Measurements from ENCODE around the gene PIGL. TPM values are rescaled to one million over a fixed set of nuclear protein-coding genes. Genes with fewer than 3 reads are reported as not detected.

Gene PIGL
- total and polyA plus RNA-seq, 4 experiments from 2014 or later, result 8.1 to 71.1 (median 44.0) TPM

- POLR2A ChIA-PET (ENCODE audit: partially characterized antibody), result interaction anchor here (2.6 kb wide), 1 partner anchor 13 kb away, joined by 16 read pairs; no protein-coding TSS in a partner anchor
These were observed 55.3 kb downstream of the PIGL start for GRCh38 chr17:16272111-16272840.

GRCh38 chr17:16273499-16273898 lies 56.5 kb downstream of the PIGL start:
- H3K4me1 ChIP-seq (ENCODE audit: insufficient read depth, low read length), result peaks cover 16% of the 10 kb centered on the region
- intact Hi-C loops (cut with micrococcal nuclease), result no loop called here
- peaks cover under 1 to 31% of the 10 kb centered on the region in 2 donors for H3K36me3 Mint-ChIP-seq
- no peak overlapping the region for H3K4me3 Mint-ChIP-seq
- H3K4me3 ChIP-seq (ENCODE audit: low read length in 2 of 2), result no peak overlapping the region
- H3K27me3 Mint-ChIP-seq, result no peaks in the 10 kb centered on the region
- no peak for DNase-seq
- H3K27ac Mint-ChIP-seq, result peak overlapping the region in 1 of 7 donors; percentile 54
- CTCF ChIA-PET (ENCODE audit: partially characterized antibody), result interaction anchor here (0.9 to 1.4 kb wide), 5 partner anchors 11 to 179 kb away, joined by 3 to 4 read pairs (median 3); no protein-coding TSS in a partner anchor
- POLR2A ChIA-PET (ENCODE audit: partially characterized antibody), result interaction anchor here (0.6 to 2.6 kb wide), 2 partner anchors 12 to 43 kb away, joined by 3 to 16 read pairs; no protein-coding TSS in a partner anchor
- peaks cover 0 to 7% (median 0%) of the 10 kb centered on the region in 8 donors for H3K9me3 Mint-ChIP-seq
- H3K27me3 ChIP-seq (ENCODE audit: insufficient read depth, low read length), result no peaks in the 10 kb centered on the region
- no peaks in the 10 kb centered on the region for H3K9me3 ChIP-seq (ENCODE audit: control insufficient read depth in 1 of 2, low read length in 2 of 2)
- H3K36me3 ChIP-seq (ENCODE audit: insufficient read depth, low read length), result no peaks in the 10 kb centered on the region
- H3K4me1 Mint-ChIP-seq, result peaks cover 6 to 19% (median 11%) of the 10 kb centered on the region in 4 donors
- H3K27ac ChIP-seq (ENCODE audit: low read depth, low read length), result no peak overlapping the region

More at GRCh38 chr17:16272111-16272840, 55.3 kb downstream of the PIGL start:
- Mint-ChIP-seq H3K9me3 (peaks cover 0 to 7% (median 0%) of the 10 kb centered on the region in 8 donors), H3K4me3 (no peak overlapping the region), H3K27ac (no peak overlapping the region), H3K4me1 (peaks cover 15 to 31% (median 22%) of the 10 kb centered on the region in 4 donors), H3K27me3 (no peaks in the 10 kb centered on the region), H3K36me3 (peaks cover 0 to 30% of the 10 kb centered on the region in 2 donors)
- CTCF ChIA-PET (ENCODE audit: partially characterized antibody), result interaction anchor here (1.3 to 1.4 kb wide), 2 partner anchors 14 to 62 kb away, joined by 3 to 4 read pairs; no protein-coding TSS in a partner anchor
- Histone ChIP-seq H3K4me3 (ENCODE audit: low read length in 2 of 2) (no peak overlapping the region), H3K4me1 (ENCODE audit: insufficient read depth, low read length) (peaks cover 28% of the 10 kb centered on the region), H3K9me3 (ENCODE audit: control insufficient read depth in 1 of 2, low read length in 2 of 2) (no peaks in the 10 kb centered on the region), H3K36me3 (ENCODE audit: insufficient read depth, low read length) (no peaks in the 10 kb centered on the region), H3K27me3 (ENCODE audit: insufficient read depth, low read length) (no peaks in the 10 kb centered on the region), H3K27ac (ENCODE audit: low read depth, low read length) (no peak overlapping the region)
- intact Hi-C loops (cut with micrococcal nuclease), result no loop called here
- DNase-seq, result no peak

- no peaks in the 10 kb centered on the region for H3K36me3 ChIP-seq (ENCODE audit: insufficient read depth, low read length)
- no peaks in the 10 kb centered on the region for H3K27me3 Mint-ChIP-seq
- intact Hi-C loops (cut with micrococcal nuclease), result no loop called here
These were observed 56.9 kb downstream of the PIGL start for GRCh38 chr17:16273929-16274339.

GRCh38 chr17:16275024-16275423 lies 58.0 kb downstream of the PIGL start:
- H3K4me3 Mint-ChIP-seq, result no peak overlapping the region
- POLR2A ChIA-PET (ENCODE audit: partially characterized antibody), result interaction anchor here (1.1 kb wide), 1 partner anchor 11 kb away, joined by 4 read pairs; no protein-coding TSS in a partner anchor
- H3K9me3 Mint-ChIP-seq, result peaks cover 0 to 7% (median 0%) of the 10 kb centered on the region in 8 donors
- Histone ChIP-seq H3K36me3 (ENCODE audit: insufficient read depth, low read length) (no peaks in the 10 kb centered on the region), H3K4me3 (ENCODE audit: low read length in 2 of 2) (no peak overlapping the region), H3K4me1 (ENCODE audit: insufficient read depth, low read length) (peaks cover under 1% of the 10 kb centered on the region), H3K9me3 (ENCODE audit: control insufficient read depth in 1 of 2, low read length in 2 of 2) (no peaks in the 10 kb centered on the region), H3K27me3 (ENCODE audit: insufficient read depth, low read length) (no peaks in the 10 kb centered on the region), H3K27ac (ENCODE audit: low read depth, low read length) (no peak overlapping the region)
- intact Hi-C loops (cut with micrococcal nuclease), result no loop called here
- H3K36me3 Mint-ChIP-seq, result peaks cover 4 to 43% of the 10 kb centered on the region in 2 donors
- H3K27ac Mint-ChIP-seq, result no peak overlapping the region
- no peaks in the 10 kb centered on the region for H3K27me3 Mint-ChIP-seq
- peaks cover 2 to 13% (median 5%) of the 10 kb centered on the region in 4 donors for H3K4me1 Mint-ChIP-seq
- CTCF ChIA-PET (ENCODE audit: partially characterized antibody), result interaction anchor here (1.0 kb wide), 1 partner anchor 9 kb away, joined by 3 read pairs; no protein-coding TSS in a partner anchor
- DNase-seq, result no peak

More at GRCh38 chr17:16273929-16274339, 56.9 kb downstream of the PIGL start:
- no peak overlapping the region for H3K4me3 ChIP-seq (ENCODE audit: low read length in 2 of 2)
- Mint-ChIP-seq H3K4me1 (peaks cover 6 to 15% (median 11%) of the 10 kb centered on the region in 4 donors), H3K9me3 (peaks cover 0 to 7% (median 0%) of the 10 kb centered on the region in 8 donors), H3K4me3 (no peak overlapping the region), H3K27ac (peak overlapping the region in 1 of 7 donors; percentile 51), H3K36me3 (peaks cover 4 to 35% of the 10 kb centered on the region in 2 donors)
- DNase-seq, result no peak
- ChIA-PET CTCF (ENCODE audit: partially characterized antibody) (interaction anchor here (0.9 to 1.1 kb wide), 3 partner anchors 11 to 179 kb away, joined by 3 read pairs; no protein-coding TSS in a partner anchor), POLR2A (ENCODE audit: partially characterized antibody) (interaction anchor here (0.6 to 2.6 kb wide), 2 partner anchors 11 to 43 kb away, joined by 3 to 16 read pairs; no protein-coding TSS in a partner anchor)
- no peak overlapping the region for H3K27ac ChIP-seq (ENCODE audit: low read depth, low read length)
- H3K27me3 ChIP-seq (ENCODE audit: insufficient read depth, low read length), result no peaks in the 10 kb centered on the region
- peaks cover 12% of the 10 kb centered on the region for H3K4me1 ChIP-seq (ENCODE audit: insufficient read depth, low read length)
- no peaks in the 10 kb centered on the region for H3K9me3 ChIP-seq (ENCODE audit: control insufficient read depth in 1 of 2, low read length in 2 of 2)

- Histone ChIP-seq H3K4me3 (ENCODE audit: low read length in 2 of 2) (no peak overlapping the region), H3K27ac (ENCODE audit: low read depth, low read length) (no peak overlapping the region), H3K4me1 (ENCODE audit: insufficient read depth, low read length) (no peaks in the 10 kb centered on the region), H3K9me3 (ENCODE audit: control insufficient read depth in 1 of 2, low read length in 2 of 2) (no peaks in the 10 kb centered on the region), H3K27me3 (ENCODE audit: insufficient read depth, low read length) (no peaks in the 10 kb centered on the region), H3K36me3 (ENCODE audit: insufficient read depth, low read length) (no peaks in the 10 kb centered on the region)
- no peak for DNase-seq
- peaks cover 7 to 39% of the 10 kb centered on the region in 2 donors for H3K36me3 Mint-ChIP-seq
- H3K27ac Mint-ChIP-seq, result peak overlapping the region in 1 of 7 donors; percentile 41
- H3K4me1 Mint-ChIP-seq, result peaks cover 5 to 17% (median 6%) of the 10 kb centered on the region in 4 donors
- H3K27me3 Mint-ChIP-seq, result no peaks in the 10 kb centered on the region
- POLR2A ChIA-PET (ENCODE audit: partially characterized antibody), result no interaction called here
- CTCF ChIA-PET (ENCODE audit: partially characterized antibody), result interaction anchor here (1.8 kb wide), 1 partner anchor 9 kb away, joined by 5 read pairs; no protein-coding TSS in a partner anchor
- intact Hi-C loops (cut with micrococcal nuclease), result no loop called here
- H3K4me3 Mint-ChIP-seq, result no peak overlapping the region
- H3K9me3 Mint-ChIP-seq, result peaks cover 0 to 7% (median 0%) of the 10 kb centered on the region in 8 donors
These were observed 60.2 kb downstream of the PIGL start for GRCh38 chr17:16277163-16277562.

GRCh38 chr17:16281351-16281750 lies 64.3 kb downstream of the PIGL start:
- DNase-seq, result no peak

GRCh38 chr17:16282522-16282921 lies 65.5 kb downstream of the PIGL start:
- Mint-ChIP-seq H3K27ac (peak overlapping the region in 2 of 7 donors; percentile 3 to 44), H3K27me3 (no peaks in the 10 kb centered on the region), H3K4me3 (no peak overlapping the region), H3K36me3 (peaks cover 11 to 21% of the 10 kb centered on the region in 2 donors), H3K9me3 (no peaks in the 10 kb centered on the region), H3K4me1 (peaks cover 35 to 40% (median 36%) of the 10 kb centered on the region in 4 donors)
- no peak for DNase-seq
- CTCF ChIA-PET (ENCODE audit: partially characterized antibody), result interaction anchor here (1.2 kb wide), 1 partner anchor 20 kb away, joined by 3 read pairs; no protein-coding TSS in a partner anchor
- Histone ChIP-seq H3K9me3 (ENCODE audit: control insufficient read depth in 1 of 2, low read length in 2 of 2) (no peaks in the 10 kb centered on the region), H3K27me3 (ENCODE audit: insufficient read depth, low read length) (no peaks in the 10 kb centered on the region), H3K27ac (ENCODE audit: low read depth, low read length) (no peak overlapping the region), H3K36me3 (ENCODE audit: insufficient read depth, low read length) (no peaks in the 10 kb centered on the region), H3K4me3 (ENCODE audit: low read length in 2 of 2) (no peak overlapping the region), H3K4me1 (ENCODE audit: insufficient read depth, low read length) (peaks cover 33% of the 10 kb centered on the region)
- POLR2A ChIA-PET (ENCODE audit: partially characterized antibody), result interaction anchor here (1.2 kb wide), 1 partner anchor 22 kb away, joined by 3 read pairs; no protein-coding TSS in a partner anchor
- intact Hi-C loops (cut with micrococcal nuclease), result no loop called here

More at GRCh38 chr17:16281351-16281750, 64.3 kb downstream of the PIGL start:
- Mint-ChIP-seq H3K27ac (no peak overlapping the region), H3K4me1 (peaks cover 24 to 29% (median 25%) of the 10 kb centered on the region in 4 donors), H3K9me3 (peaks cover 0 to 7% (median 0%) of the 10 kb centered on the region in 8 donors), H3K27me3 (no peaks in the 10 kb centered on the region), H3K36me3 (peaks cover 11 to 27% of the 10 kb centered on the region in 2 donors), H3K4me3 (no peak overlapping the region)
- intact Hi-C loops (cut with micrococcal nuclease), result no loop called here
- no peaks in the 10 kb centered on the region for H3K9me3 ChIP-seq (ENCODE audit: control insufficient read depth in 1 of 2, low read length in 2 of 2)
- POLR2A ChIA-PET (ENCODE audit: partially characterized antibody), result no interaction called here
- no peak overlapping the region for H3K27ac ChIP-seq (ENCODE audit: low read depth, low read length)
- H3K4me1 ChIP-seq (ENCODE audit: insufficient read depth, low read length), result peaks cover 21% of the 10 kb centered on the region
- H3K36me3 ChIP-seq (ENCODE audit: insufficient read depth, low read length), result no peaks in the 10 kb centered on the region
- CTCF ChIA-PET (ENCODE audit: partially characterized antibody), result interaction anchor here (1.2 kb wide), 1 partner anchor 22 kb away, joined by 3 read pairs; no protein-coding TSS in a partner anchor
- no peak overlapping the region for H3K4me3 ChIP-seq (ENCODE audit: low read length in 2 of 2)
- H3K27me3 ChIP-seq (ENCODE audit: insufficient read depth, low read length), result no peaks in the 10 kb centered on the region

Measured in CD4-positive, alpha-beta memory T cell (primary cell).